Endodermal cell (in vitro differentiated cells): ENCODE results near the gene MSI1. TPM values are rescaled to one million over a fixed set of nuclear protein-coding genes. Genes with fewer than 3 reads are reported as not detected.
A peak's percentile ranks its signal among the peaks of the same experiment; 100 is the strongest.

Source experiments
- DNase-seq: peaks from one replicate; pipeline ENCODE4 v3.0.0-alpha.2; 2017
- H3K27ac ChIP-seq: 2 replicates; pipeline ENCODE4 v1.5.1; 2013; ENCODE audit warnings: mild to moderate bottlenecking, low read depth, low read length, moderate library complexity
- H3K27me3 ChIP-seq: 2 replicates; pipeline ENCODE4 v1.6.1; 2013; ENCODE audit warnings: mild to moderate bottlenecking, low read length, moderate library complexity; ENCODE audit not compliant: insufficient read depth, control insufficient read depth, poor library complexity, severe bottlenecking
- H3K36me3 ChIP-seq: 2 replicates; pipeline ENCODE4 v1.7.0; 2013; ENCODE audit warnings: mild to moderate bottlenecking, low read length, moderate library complexity; ENCODE audit not compliant: control insufficient read depth, insufficient read depth
- H3K4me1 ChIP-seq: one replicate; pipeline ENCODE4 v1.7.0; 2013; ENCODE audit warnings: low read length; ENCODE audit not compliant: control insufficient read depth, insufficient read depth
- H3K4me3 ChIP-seq: 2 replicates; pipeline ENCODE4 v1.5.1; 2013; ENCODE audit warnings: mild to moderate bottlenecking, low read length, moderate library complexity
- H3K9ac ChIP-seq: 2 replicates; pipeline ENCODE4 v1.6.1; 2013; ENCODE audit warnings: mild to moderate bottlenecking, low read length, moderate library complexity; ENCODE audit not compliant: poor library complexity, severe bottlenecking; ENCODE audit errors: extremely low read depth
- H3K9me3 ChIP-seq: 2 replicates; pipeline ENCODE4 v1.6.1; 2013; ENCODE audit warnings: mild to moderate bottlenecking, low read length, moderate library complexity; ENCODE audit not compliant: control insufficient read depth
- H3K27ac Mint-ChIP-seq: 2 replicates; pipeline ENCODE4 v1.8.0; 2020; ENCODE audit warnings: mixed read lengths
- H3K27me3 Mint-ChIP-seq: 2 replicates; pipeline ENCODE4 v1.8.0; 2021; ENCODE audit warnings: mild to moderate bottlenecking, mixed read lengths; ENCODE audit not compliant: insufficient read depth
- H3K36me3 Mint-ChIP-seq: 2 replicates; pipeline ENCODE4 v1.8.0; 2020; ENCODE audit warnings: low read depth, mixed read lengths
- H3K4me1 Mint-ChIP-seq: 2 replicates; pipeline ENCODE4 v1.8.0; 2020; ENCODE audit warnings: mixed read lengths
- H3K4me3 Mint-ChIP-seq: 2 replicates; pipeline ENCODE4 v1.8.0; 2020; ENCODE audit warnings: mild to moderate bottlenecking, moderate library complexity, mixed read lengths
- H3K9me3 Mint-ChIP-seq: 2 replicates; pipeline ENCODE4 v1.8.0; 2020; ENCODE audit warnings: mild to moderate bottlenecking, mixed read lengths
- WGBS, 2 experiments: methylation state at CpG; one replicate each; pipeline versions ENCODE4 v1.1.5 to v1.1.7; 2013; ENCODE audit warnings: missing lambda C conversion rate in 2 of 2, mixed read lengths in 1 of 2; ENCODE audit not compliant: insufficient coverage in 1 of 2, insufficient read length in 1 of 2; 5-methylcytosine and 5-hydroxymethylcytosine counted together
- total RNA-seq, 2 donors: library from RNA; stranded (reverse); fragmentation: NEBNext Ultra II Directional in 1 of 2; extraction: Animal tissue kit (Norgen Biotek cat#: 25700) in 1 of 2; gene quantifications; 2 replicates in 1 of 2; 3 replicates in 1 of 2; pipeline ENCODE4 v1.2.1, GENCODE V29; 2021
- TF ChIP-seq, protein P1 (sequence below): fragments of 200-600 bp; sonication (generic); conservative IDR thresholded peaks from 2 replicates; pipeline ENCODE4 v1.5.0; 2021; ENCODE audit warnings: antibody characterized with exemption, mild to moderate bottlenecking

The MSI1 gene
- total RNA-seq, 2 donors from 2014 or later, result 92.8 to 105 TPM

- H3K27ac ChIP-seq, result no peak overlapping the region
- peak overlapping the region; percentile 78 for H3K9ac ChIP-seq
- TF ChIP-seq, protein P1, sequence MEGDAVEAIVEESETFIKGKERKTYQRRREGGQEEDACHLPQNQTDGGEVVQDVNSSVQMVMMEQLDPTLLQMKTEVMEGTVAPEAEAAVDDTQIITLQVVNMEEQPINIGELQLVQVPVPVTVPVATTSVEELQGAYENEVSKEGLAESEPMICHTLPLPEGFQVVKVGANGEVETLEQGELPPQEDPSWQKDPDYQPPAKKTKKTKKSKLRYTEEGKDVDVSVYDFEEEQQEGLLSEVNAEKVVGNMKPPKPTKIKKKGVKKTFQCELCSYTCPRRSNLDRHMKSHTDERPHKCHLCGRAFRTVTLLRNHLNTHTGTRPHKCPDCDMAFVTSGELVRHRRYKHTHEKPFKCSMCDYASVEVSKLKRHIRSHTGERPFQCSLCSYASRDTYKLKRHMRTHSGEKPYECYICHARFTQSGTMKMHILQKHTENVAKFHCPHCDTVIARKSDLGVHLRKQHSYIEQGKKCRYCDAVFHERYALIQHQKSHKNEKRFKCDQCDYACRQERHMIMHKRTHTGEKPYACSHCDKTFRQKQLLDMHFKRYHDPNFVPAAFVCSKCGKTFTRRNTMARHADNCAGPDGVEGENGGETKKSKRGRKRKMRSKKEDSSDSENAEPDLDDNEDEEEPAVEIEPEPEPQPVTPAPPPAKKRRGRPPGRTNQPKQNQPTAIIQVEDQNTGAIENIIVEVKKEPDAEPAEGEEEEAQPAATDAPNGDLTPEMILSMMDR, result peak; percentile 67
Measured at GRCh38 chr12:120317224-120318105, 51.5 kb downstream of the MSI1 start.

DNA sequence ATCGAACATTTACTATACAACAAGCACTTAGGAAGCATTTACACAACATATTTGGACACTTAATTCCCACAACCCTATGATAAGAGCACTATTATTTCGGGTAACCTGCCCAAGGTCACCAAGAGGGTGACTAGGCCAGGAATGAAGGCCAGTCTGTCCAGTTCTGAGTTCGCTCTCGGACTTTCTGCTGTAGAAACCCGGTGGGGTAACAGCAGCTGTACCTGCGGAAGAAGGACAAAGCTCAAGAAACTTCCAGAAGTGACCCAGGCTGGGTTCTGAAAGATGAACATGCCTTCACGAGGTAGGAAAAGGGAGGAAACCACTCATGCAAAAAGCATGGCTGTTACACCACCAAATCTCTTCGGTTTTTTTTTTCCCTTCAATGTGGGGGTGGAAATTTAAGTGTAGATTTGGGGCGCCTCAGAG, 52.2 kb downstream of the MSI1 start:
- Histone ChIP-seq H3K9me3 (no peaks in the 10 kb centered on the region), H3K27ac (no peak overlapping the region), H3K4me1 (no peaks in the 10 kb centered on the region), H3K36me3 (no peaks in the 10 kb centered on the region), H3K4me3 (peak overlapping the region; percentile 81), H3K27me3 (no peaks in the 10 kb centered on the region), H3K9ac (peak overlapping the region; percentile 78)
- TF ChIP-seq, protein P1, result no peak
- DNase-seq, result no peak
- 76 to 78% methylated on average over 5 to 8 of the region's 9 CpGs for WGBS, 2 experiments
- Mint-ChIP-seq H3K36me3 (no peaks in the 10 kb centered on the region), H3K4me1 (peaks cover 10% of the 10 kb centered on the region), H3K27me3 (peaks cover 12% of the 10 kb centered on the region), H3K9me3 (peaks cover 4% of the 10 kb centered on the region), H3K27ac (peak overlapping the region; percentile 97), H3K4me3 (peak overlapping the region; percentile 62)

More at GRCh38 chr12:120317224-120318105, 51.5 kb downstream of the MSI1 start:
- H3K27me3 ChIP-seq, result no peaks in the 10 kb centered on the region
- H3K4me1 ChIP-seq, result no peaks in the 10 kb centered on the region
- peaks cover 10% of the 10 kb centered on the region for H3K4me1 Mint-ChIP-seq
- no peaks in the 10 kb centered on the region for H3K36me3 Mint-ChIP-seq
- H3K36me3 ChIP-seq, result no peaks in the 10 kb centered on the region
- WGBS, 2 experiments, result 0 to 3% methylated on average over 18 to 41 of the region's 42 CpGs
- H3K4me3 Mint-ChIP-seq, result peak overlapping the region; percentile 62
- no peaks in the 10 kb centered on the region for H3K9me3 ChIP-seq
- H3K9me3 Mint-ChIP-seq, result peaks cover 4% of the 10 kb centered on the region
- peak overlapping the region; percentile 97 for H3K27ac Mint-ChIP-seq
- DNase-seq, result peak; percentile 100
- peaks cover 12% of the 10 kb centered on the region for H3K27me3 Mint-ChIP-seq
- peak overlapping the region; percentile 81 for H3K4me3 ChIP-seq

DNA sequence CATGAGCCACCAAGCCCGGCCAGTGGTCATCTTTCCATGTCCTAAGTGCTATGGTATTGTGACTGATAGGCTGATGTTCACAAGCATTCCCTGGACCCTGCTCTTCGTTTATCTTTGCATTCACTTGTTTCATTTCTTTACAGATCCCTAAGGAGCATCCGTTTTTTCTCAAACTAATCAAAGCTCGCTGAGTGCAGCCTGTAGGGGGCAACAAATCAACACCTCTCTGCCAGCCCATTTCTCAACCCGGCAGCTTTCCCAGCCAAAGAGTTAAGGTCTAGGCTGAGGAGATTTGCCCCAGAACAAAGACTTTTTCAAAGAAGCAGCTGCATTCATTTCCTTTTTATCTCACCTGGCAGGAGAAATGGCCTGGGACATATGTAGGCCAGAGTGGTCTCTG, 54.7 kb downstream of the MSI1 start:
- no peak overlapping the region for H3K4me3 ChIP-seq
- no peaks in the 10 kb centered on the region for H3K36me3 ChIP-seq
- Mint-ChIP-seq H3K9me3 (peaks cover 4% of the 10 kb centered on the region), H3K4me3 (no peak overlapping the region), H3K27ac (no peak overlapping the region), H3K36me3 (no peaks in the 10 kb centered on the region), H3K27me3 (peaks cover 2% of the 10 kb centered on the region), H3K4me1 (peaks cover 7% of the 10 kb centered on the region)
- TF ChIP-seq, protein P1, result peak; percentile 69
- H3K9ac ChIP-seq, result no peak overlapping the region
- H3K27ac ChIP-seq, result no peak overlapping the region
- no peaks in the 10 kb centered on the region for H3K9me3 ChIP-seq
- H3K4me1 ChIP-seq, result no peaks in the 10 kb centered on the region
- DNase-seq, result peak; percentile 86
- H3K27me3 ChIP-seq, result no peaks in the 10 kb centered on the region
- WGBS, 2 experiments, result 52 to 65% methylated on average over 4 to 5 of the region's 5 CpGs
